Body of pancreas (tissue), 4 donors: ENCODE data around the gene ZFAND3.

Experiments used
- POLR2A ChIP-seq, 3 donors: fragments of 450-650 bp; IDR thresholded peaks; one replicate each; pipeline ENCODE4 v1.6.1; 2016; ENCODE audit warnings: antibody characterized with exemption in 3 of 3, mild to moderate bottlenecking in 2 of 3
- TF ChIP-seq, protein P1 (sequence below), 7 experiments: fragments of 450-650 bp in 4 of 7; fragments of 200-600 bp in 3 of 7; sonication (generic) in 3 of 7; IDR thresholded peaks; one replicate each; pipeline ENCODE4 v1.5.1; 2016 to 2019; ENCODE audit warnings: antibody characterized with exemption in 7 of 7

DNA sequence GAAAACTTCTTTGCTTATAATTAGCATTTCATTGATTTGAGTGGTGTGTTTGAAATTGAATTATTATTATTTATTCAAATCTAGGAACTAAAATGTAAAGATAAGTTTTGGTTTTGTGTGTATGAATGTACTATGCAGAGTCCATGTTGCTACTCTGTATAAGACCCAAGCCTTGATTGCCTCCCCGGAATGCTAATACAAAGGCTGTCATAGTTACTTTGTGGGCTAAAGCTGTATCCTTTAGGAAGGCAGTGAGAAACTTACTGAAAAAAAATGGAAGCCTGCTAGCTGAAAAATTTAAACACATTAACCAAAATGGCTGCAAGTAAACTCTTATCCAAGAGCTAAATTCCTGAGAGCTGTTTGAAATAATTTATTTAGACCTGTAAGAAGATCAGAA lies 213.3 kb downstream of the ZFAND3 start:
- TF ChIP-seq, protein P1, sequence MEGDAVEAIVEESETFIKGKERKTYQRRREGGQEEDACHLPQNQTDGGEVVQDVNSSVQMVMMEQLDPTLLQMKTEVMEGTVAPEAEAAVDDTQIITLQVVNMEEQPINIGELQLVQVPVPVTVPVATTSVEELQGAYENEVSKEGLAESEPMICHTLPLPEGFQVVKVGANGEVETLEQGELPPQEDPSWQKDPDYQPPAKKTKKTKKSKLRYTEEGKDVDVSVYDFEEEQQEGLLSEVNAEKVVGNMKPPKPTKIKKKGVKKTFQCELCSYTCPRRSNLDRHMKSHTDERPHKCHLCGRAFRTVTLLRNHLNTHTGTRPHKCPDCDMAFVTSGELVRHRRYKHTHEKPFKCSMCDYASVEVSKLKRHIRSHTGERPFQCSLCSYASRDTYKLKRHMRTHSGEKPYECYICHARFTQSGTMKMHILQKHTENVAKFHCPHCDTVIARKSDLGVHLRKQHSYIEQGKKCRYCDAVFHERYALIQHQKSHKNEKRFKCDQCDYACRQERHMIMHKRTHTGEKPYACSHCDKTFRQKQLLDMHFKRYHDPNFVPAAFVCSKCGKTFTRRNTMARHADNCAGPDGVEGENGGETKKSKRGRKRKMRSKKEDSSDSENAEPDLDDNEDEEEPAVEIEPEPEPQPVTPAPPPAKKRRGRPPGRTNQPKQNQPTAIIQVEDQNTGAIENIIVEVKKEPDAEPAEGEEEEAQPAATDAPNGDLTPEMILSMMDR (IDR thresholded peaks at IDR 0.05) = no peak
- TF ChIP-seq POLR2A (IDR thresholded peaks at IDR 0.05) = no peak
